Stimulated activated naive CD4-positive, alpha-beta T cell (primary cell): ENCODE measurements around the gene ATIC.

ENCODE experiments used
- DNase-seq, 6 experiments: peaks; one replicate each; lab custom pipeline; 2025; lab: John Stamatoyannopoulos, UW

Gene ATIC

DNA sequence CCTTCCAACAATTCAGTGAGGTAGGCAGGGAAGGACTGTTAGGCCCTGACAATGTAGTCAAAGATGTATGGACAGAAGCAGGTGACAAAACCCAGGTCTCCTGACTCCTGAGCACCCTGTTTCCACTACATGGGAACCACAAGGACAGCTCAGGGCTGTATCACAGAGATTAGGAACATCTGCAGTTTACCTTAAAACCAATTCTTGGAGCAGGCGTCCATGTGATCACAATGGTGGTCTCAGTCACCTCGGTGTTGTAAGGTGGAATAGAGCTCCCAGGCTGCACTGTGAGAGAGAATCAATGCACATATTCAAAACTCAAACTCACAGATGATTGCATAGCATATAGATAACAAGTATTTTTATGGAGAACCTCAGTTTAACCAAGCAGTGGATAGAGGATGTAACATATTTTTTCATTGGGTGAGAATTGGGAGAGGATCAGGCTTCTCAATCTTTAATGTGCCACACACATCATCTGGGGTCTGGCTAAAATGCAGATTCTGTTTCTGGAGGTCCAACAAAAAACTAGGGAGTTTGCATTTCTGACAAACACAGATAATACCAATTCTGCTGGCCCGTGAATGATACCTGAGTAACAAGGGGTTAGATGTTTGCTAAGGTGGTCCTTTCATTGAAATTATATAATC is 87.3 kb downstream of the ATIC start:
- no peak for DNase-seq
